ENCODE results near the gene GRIK5. TPM values are rescaled to one million over a fixed set of nuclear protein-coding genes. Genes with fewer than 3 reads are reported as not detected.
A peak's percentile ranks its signal among the peaks of the same experiment; 100 is the strongest.

GRIK5 gene
- total RNA-seq, 1 donor from 2014 or later: 0.29 TPM

DNA sequence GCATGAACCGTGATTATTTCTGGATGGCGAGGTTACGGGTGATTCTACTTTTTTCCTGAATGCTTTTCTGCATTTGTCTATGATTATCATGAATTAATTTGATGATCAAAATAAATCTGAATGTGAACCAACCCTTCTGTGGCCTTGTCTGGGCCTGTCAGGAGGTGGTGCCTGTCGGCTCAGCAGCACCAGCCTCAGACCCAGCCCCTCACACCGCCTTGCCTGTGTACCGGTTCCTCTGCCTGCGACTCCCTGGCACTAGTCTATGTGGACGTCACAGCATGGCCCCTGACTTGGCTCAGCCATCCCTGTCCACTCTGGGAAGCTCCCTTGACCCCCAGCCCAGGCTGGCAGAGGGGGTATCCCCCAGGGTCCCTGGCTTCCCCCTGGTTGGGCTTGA, 95.4 kb downstream of the GRIK5 start:
- TF ChIP-seq, protein P1, sequence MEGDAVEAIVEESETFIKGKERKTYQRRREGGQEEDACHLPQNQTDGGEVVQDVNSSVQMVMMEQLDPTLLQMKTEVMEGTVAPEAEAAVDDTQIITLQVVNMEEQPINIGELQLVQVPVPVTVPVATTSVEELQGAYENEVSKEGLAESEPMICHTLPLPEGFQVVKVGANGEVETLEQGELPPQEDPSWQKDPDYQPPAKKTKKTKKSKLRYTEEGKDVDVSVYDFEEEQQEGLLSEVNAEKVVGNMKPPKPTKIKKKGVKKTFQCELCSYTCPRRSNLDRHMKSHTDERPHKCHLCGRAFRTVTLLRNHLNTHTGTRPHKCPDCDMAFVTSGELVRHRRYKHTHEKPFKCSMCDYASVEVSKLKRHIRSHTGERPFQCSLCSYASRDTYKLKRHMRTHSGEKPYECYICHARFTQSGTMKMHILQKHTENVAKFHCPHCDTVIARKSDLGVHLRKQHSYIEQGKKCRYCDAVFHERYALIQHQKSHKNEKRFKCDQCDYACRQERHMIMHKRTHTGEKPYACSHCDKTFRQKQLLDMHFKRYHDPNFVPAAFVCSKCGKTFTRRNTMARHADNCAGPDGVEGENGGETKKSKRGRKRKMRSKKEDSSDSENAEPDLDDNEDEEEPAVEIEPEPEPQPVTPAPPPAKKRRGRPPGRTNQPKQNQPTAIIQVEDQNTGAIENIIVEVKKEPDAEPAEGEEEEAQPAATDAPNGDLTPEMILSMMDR (IDR thresholded peaks at IDR 0.05): no peak
- DNase-seq (no peak), ATAC-seq (no peak)
- Histone ChIP-seq H3K4me3 (no peak overlapping the region), H3K36me3 (no peaks in the 10 kb centered on the region), H3K4me1 (no peaks in the 10 kb centered on the region), H3K27ac (no peak overlapping the region), H3K27me3 (no peaks in the 10 kb centered on the region), H3K9me3 (no peaks in the 10 kb centered on the region)
- intact Hi-C loops (cut with DNase I): no loop called here

DNA sequence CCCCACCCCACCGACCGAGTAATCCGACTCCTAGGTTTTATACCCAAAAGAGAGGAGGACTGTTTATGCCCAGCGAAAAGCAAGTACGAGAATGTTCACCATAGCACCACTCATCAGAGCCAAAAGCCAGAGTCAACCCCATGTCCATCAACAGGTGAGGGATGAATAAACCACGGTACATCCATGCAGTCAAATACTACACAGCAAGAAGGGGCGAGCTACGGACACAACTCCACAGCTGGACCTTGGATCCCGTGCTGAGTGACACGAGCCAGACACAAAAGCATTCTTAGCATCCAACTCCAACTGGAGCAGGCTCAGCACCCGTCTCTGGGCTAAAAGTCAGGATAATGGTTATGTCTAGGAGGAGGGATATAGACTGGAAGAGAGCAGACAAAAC, 98.6 kb downstream of the GRIK5 start:
- intact Hi-C loops (cut with DNase I): no loop called here
- no peaks in the 10 kb centered on the region for H3K9me3 ChIP-seq
- no peak overlapping the region for H3K4me3 ChIP-seq
- H3K27ac ChIP-seq: no peak overlapping the region
- TF ChIP-seq, protein P1 (IDR thresholded peaks at IDR 0.05): no peak
- no peaks in the 10 kb centered on the region for H3K4me1 ChIP-seq
- H3K27me3 ChIP-seq: no peaks in the 10 kb centered on the region
- no peak for ATAC-seq
- DNase-seq: no peak
- no peaks in the 10 kb centered on the region for H3K36me3 ChIP-seq

DNA sequence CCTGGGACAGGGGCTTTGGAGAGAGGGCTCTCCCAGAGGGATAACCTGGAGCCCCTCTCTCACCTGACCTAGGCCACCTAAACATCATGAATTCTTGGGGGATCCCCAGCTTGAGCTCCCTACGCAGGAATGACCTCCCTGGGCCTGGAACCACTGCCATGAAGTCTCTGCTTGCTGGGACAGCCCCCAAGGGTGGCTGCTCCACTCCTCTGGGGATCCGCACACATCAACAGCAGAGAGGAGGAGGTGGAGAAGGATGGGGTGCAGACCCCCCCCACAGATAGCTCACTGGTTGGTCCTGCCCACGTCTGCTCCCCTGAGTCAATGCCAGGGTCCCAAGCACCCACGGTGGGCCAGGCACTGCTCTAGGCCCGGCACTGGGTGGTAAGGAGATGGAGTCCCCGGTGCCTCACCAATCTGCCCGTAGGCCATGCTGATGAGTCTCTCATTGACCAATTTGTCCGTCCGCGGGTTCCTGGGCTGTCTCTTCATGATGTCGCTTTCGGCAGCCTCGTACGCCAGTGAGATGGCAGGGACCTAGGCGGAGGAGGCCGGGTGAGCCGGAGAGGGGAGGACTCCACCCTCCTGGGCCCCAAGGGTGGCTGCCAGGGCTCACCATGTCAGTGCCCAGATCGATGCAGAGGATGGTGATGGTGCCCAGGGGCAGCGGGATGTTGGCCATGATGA, 100.1 kb downstream of the GRIK5 start:
- no peaks in the 10 kb centered on the region for H3K27me3 ChIP-seq
- H3K9me3 ChIP-seq: no peaks in the 10 kb centered on the region
- no peak overlapping the region for H3K27ac ChIP-seq
- H3K4me1 ChIP-seq: no peaks in the 10 kb centered on the region
- no peaks in the 10 kb centered on the region for H3K36me3 ChIP-seq
- ATAC-seq: no peak
- intact Hi-C loops (cut with DNase I): no loop called here
- TF ChIP-seq, protein P1 (IDR thresholded peaks at IDR 0.05): no peak
- no peak for DNase-seq
- H3K4me3 ChIP-seq: no peak overlapping the region

DNA sequence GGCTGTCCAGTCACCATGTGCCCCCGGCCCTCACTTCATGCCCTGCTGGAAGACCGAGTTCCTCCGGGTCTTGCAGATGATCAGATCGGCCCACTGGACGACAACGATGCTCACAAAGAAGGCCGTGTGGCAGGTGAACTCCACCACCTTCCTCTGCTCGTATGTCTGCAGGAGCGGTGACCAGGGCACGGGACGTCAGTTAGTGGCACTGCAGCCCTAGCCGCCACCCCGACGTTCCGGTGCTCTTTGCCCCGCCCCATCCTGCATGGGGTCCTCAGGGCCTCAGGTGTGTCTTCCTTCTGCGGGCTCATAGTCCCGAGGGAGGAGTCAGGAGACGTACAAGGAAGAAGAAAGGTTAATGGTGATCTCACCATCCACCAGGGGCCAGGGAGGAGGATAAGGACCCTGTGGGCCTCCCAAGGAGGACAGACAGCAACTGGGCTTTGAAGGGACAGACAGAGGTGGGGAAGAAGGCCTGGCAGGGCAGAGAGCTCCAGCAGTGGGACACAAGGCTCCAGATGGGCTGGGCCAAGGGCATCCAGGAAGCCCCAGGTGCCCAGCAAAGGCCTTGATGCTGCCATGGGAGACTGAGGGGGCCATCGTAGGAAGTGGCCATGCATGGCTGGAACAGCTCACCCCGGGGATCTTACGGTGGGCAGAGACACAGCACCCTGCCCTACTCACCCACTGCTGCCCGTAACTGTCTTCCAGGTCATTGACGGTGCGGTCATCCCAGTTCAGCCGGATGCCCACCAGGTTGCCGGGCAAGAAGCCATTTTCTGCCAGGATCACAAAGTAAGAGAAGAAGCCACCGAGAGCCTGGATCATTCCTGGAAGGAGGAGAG, 101.0 kb downstream of the GRIK5 start:
- TF ChIP-seq, protein P1 (IDR thresholded peaks at IDR 0.05): no peak
- no peak for DNase-seq
- H3K9me3 ChIP-seq: no peaks in the 10 kb centered on the region
- no peak for ATAC-seq
- intact Hi-C loops (cut with DNase I): no loop called here
- H3K36me3 ChIP-seq: no peaks in the 10 kb centered on the region
- H3K27me3 ChIP-seq: no peaks in the 10 kb centered on the region
- no peak overlapping the region for H3K27ac ChIP-seq
- H3K4me1 ChIP-seq: no peaks in the 10 kb centered on the region
- no peak overlapping the region for H3K4me3 ChIP-seq

DNA sequence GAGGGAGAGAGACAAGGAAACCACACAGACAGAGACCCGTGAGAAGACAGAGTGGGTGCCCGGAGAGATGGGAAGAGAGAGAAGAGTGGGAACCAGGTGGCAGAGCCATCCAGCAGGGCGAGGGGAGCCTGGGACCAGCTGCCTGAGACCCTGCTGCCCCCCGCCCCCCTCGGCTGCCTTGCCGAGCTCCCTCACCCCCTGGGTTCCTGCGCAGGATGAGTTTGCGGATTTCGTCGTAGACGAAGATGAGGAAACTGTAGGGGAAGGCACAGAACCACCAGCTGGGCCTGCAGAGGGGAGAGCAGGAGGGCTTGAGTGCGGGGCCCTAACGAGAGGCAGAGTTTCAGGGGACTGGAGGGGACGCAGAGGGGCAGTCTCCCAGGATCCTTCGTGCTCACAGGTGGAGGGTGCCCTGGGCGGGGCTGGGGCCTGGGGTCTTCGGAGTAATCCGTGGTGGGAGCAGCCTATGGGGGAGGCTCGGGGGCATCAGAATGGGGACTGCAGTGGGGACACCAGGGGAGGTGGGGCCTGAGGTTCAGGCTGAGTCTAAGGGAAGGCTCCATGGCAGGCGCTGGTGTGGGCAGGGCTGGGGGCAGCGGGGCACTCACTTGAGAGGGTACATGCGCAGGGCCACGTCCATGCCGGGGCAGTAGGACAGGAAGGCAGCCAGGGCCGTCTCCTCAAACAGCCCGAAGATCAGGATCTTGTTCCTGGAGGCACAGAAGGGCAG, 102.8 kb downstream of the GRIK5 start:
- Histone ChIP-seq H3K36me3 (no peaks in the 10 kb centered on the region), H3K4me3 (no peak overlapping the region), H3K27me3 (no peaks in the 10 kb centered on the region), H3K4me1 (no peaks in the 10 kb centered on the region), H3K9me3 (no peaks in the 10 kb centered on the region), H3K27ac (no peak overlapping the region)
- TF ChIP-seq, protein P1 (IDR thresholded peaks at IDR 0.05): no peak
- DNase-seq: no peak
- intact Hi-C loops (cut with DNase I): no loop called here
- peak; percentile 23 for ATAC-seq
